Caco-2 (cell line): ENCODE data around the gene PHC3. TPM values are rescaled to one million over a fixed set of nuclear protein-coding genes. Genes with fewer than 3 reads are reported as not detected.

Experiments
- BruUV-seq: library from RNA; stranded (reverse); fragments of 400-500 nt; replicated peaks from 2 replicates; lab custom pipeline; 2021; lab: Mats Ljungman, UMichigan
- CTCF ChIA-PET: fragments of 300-600 bp; sonication (Branson Sonifier 250); formaldehyde crosslinking; loops from one replicate; lab custom pipeline; 2022; ENCODE audit warnings: antibody characterized with exemption; lab: Charles Lee
- POLR2A ChIA-PET: fragments of 300-600 bp; sonication (Branson Sonifier 250); formaldehyde crosslinking; loops from one replicate; lab custom pipeline; 2022; ENCODE audit warnings: antibody characterized with exemption; lab: Charles Lee
- DNase-seq, 2 experiments: peaks; one replicate each; pipeline versions ENCODE4 v3.0.0 to v3.0.0-alpha.2; 2020 to 2022
- H3K27me3 ChIP-seq: replicated peaks from 2 replicates; pipeline ENCODE4 v1.6.0; 2011; ENCODE audit warnings: low read length; ENCODE audit not compliant: control insufficient read depth, insufficient read depth
- H3K36me3 ChIP-seq: 2 replicates; pipeline ENCODE4 v1.5.1; 2011; ENCODE audit warnings: low read length; ENCODE audit not compliant: control insufficient read depth, insufficient read depth
- H3K4me1 ChIP-seq: fragments of 250-450 bp; sonication (Bioruptor Pico); 2 replicates; pipeline ENCODE4 v1.5.1; 2020; ENCODE audit warnings: mild to moderate bottlenecking
- H3K4me3 ChIP-seq: 2 replicates; pipeline ENCODE4 v1.5.1; 2011; ENCODE audit warnings: low read depth, mild to moderate bottlenecking, control low read depth, low read length
- H3K9me3 ChIP-seq: fragments of 250-450 bp; sonication (Bioruptor Pico); 2 replicates; pipeline ENCODE4 v1.5.1; 2020; ENCODE audit warnings: mild to moderate bottlenecking, moderate library complexity
- H3K27ac Mint-ChIP-seq: one replicate; pipeline ENCODE4 v1.8.0; 2022; ENCODE audit warnings: mixed read lengths; ENCODE audit not compliant: unreplicated experiment
- H3K27me3 Mint-ChIP-seq: one replicate; pipeline ENCODE4 v1.8.0; 2022; ENCODE audit warnings: mixed read lengths; ENCODE audit not compliant: insufficient read depth, unreplicated experiment
- H3K36me3 Mint-ChIP-seq: one replicate; pipeline ENCODE4 v1.8.0; 2022; ENCODE audit warnings: mild to moderate bottlenecking, mixed read lengths; ENCODE audit not compliant: insufficient read depth, unreplicated experiment
- H3K4me1 Mint-ChIP-seq: one replicate; pipeline ENCODE4 v1.8.0; 2022; ENCODE audit warnings: low read depth, mixed read lengths; ENCODE audit not compliant: unreplicated experiment
- H3K4me3 Mint-ChIP-seq: one replicate; pipeline ENCODE4 v1.8.0; 2022; ENCODE audit warnings: mild to moderate bottlenecking, moderate library complexity, mixed read lengths; ENCODE audit not compliant: unreplicated experiment
- H3K9me3 Mint-ChIP-seq: one replicate; pipeline ENCODE4 v1.8.0; 2022; ENCODE audit warnings: mixed read lengths; ENCODE audit not compliant: unreplicated experiment
- intact Hi-C: fragments of 100-400 bp; cut with micrococcal nuclease; formaldehyde crosslinking; loops from one replicate; pipeline ENCODE4 v1.10.0; 2022; ENCODE audit not compliant: unreplicated experiment
- total RNA-seq: library from RNA; stranded (reverse); gene quantifications from 2 replicates; pipeline ENCODE4 v1.2.3, GENCODE V29; 2022
- TF ChIP-seq, protein P1 (sequence below), 2 experiments: fragments of 200-600 bp in 1 of 2; IDR thresholded peaks; 1 replicate in 1 of 2; 2 replicates in 1 of 2; pipeline versions ENCODE4 v1.5.1 to v1.8.0; 2011 to 2022; ENCODE audit warnings: antibody characterized with exemption in 1 of 2, control low read depth in 1 of 2, inconsistent platforms in 1 of 2, low read depth in 1 of 2, low read length in 1 of 2, mild to moderate bottlenecking in 1 of 2, moderate library complexity in 1 of 2; ENCODE audit not compliant: insufficient read depth in 1 of 2, severe bottlenecking in 1 of 2, unreplicated experiment in 1 of 2

Gene PHC3
- total RNA-seq, 1 experiment from 2014 or later, result 29.8 TPM

DNA sequence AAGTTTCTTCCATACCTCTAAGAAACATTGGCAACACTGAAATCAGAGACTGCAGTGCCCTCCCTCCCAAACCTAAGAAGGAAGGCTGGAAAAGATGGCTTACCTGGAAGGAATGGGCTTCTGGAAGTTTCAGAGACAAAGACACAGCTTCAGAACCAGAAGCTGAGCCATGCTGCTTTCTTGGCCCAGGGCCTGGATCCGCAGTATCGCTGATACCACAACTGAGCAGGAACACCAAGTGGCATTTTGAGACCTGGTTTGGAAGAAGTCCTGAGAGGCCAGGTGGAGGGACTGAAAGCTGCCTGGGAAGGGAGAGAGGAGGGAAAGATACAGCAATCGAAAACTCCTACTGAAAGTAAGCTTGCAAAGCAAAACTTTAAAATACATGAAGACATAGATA lies 124.0 kb downstream of the PHC3 start:
- no TSS peak for BruUV-seq
- no peak for DNase-seq
- Mint-ChIP-seq H3K4me1 (no peaks in the 10 kb centered on the region), H3K36me3 (peaks cover 5% of the 10 kb centered on the region), H3K9me3 (no peaks in the 10 kb centered on the region), H3K27me3 (no peaks in the 10 kb centered on the region), H3K27ac (no peak overlapping the region), H3K4me3 (no peak overlapping the region)
- POLR2A ChIA-PET, result no interaction called here
- no peaks in the 10 kb centered on the region for H3K9me3 ChIP-seq
- intact Hi-C loops, result no loop called here
- no peaks in the 10 kb centered on the region for H3K27me3 ChIP-seq
- TF ChIP-seq, protein P1, sequence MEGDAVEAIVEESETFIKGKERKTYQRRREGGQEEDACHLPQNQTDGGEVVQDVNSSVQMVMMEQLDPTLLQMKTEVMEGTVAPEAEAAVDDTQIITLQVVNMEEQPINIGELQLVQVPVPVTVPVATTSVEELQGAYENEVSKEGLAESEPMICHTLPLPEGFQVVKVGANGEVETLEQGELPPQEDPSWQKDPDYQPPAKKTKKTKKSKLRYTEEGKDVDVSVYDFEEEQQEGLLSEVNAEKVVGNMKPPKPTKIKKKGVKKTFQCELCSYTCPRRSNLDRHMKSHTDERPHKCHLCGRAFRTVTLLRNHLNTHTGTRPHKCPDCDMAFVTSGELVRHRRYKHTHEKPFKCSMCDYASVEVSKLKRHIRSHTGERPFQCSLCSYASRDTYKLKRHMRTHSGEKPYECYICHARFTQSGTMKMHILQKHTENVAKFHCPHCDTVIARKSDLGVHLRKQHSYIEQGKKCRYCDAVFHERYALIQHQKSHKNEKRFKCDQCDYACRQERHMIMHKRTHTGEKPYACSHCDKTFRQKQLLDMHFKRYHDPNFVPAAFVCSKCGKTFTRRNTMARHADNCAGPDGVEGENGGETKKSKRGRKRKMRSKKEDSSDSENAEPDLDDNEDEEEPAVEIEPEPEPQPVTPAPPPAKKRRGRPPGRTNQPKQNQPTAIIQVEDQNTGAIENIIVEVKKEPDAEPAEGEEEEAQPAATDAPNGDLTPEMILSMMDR (IDR thresholded peaks at IDR 0.05; ENCODE audit: insufficient read depth in 1 of 2, low read depth in 1 of 2, low read length in 1 of 2, severe bottlenecking in 1 of 2, unreplicated experiment in 1 of 2), result no peak
- H3K4me3 ChIP-seq, result no peak overlapping the region
- no peaks in the 10 kb centered on the region for H3K4me1 ChIP-seq
- no peaks in the 10 kb centered on the region; the same call in 1 of the 2 replicates for H3K36me3 ChIP-seq
- CTCF ChIA-PET, result no interaction called here

DNA sequence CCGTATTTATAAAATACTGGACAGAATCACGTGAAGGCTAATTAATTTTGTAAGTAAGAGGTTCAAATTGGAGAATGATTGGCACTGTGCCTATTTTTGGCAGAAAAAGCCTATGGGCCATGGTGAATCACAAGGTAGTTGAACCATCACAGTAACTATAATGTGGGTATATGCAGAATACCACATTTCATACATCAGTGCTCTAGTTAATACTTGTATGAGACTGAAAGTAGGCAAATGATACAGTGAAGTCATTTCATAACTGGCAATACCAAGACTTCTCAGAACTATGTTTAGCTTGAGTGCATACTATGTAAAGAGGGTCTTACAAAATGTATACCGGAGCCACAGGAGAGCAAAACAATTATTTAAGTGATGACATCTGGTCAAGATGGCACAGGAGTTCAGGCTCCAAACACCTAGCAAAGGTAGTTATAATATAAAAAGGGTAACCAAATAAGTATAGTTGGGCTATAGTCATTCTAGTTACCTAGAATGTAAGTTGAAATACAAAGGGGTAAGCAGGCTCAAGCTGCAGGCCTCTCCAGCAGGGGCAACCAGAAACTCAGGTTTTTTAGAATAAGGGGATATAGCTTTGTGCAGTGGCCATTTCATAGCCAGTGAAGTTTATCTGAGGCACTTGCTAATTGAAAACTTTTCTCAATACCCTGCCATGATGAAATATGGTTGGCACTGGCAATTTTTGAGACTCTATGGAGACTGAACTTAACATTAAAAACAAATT lies 124.7 kb downstream of the PHC3 start:
- H3K4me3 ChIP-seq, result no peak overlapping the region
- DNase-seq, result no peak
- no peaks in the 10 kb centered on the region for H3K36me3 Mint-ChIP-seq
- intact Hi-C loops, result no loop called here
- no peaks in the 10 kb centered on the region for H3K27me3 Mint-ChIP-seq
- H3K4me1 ChIP-seq, result no peaks in the 10 kb centered on the region
- H3K27me3 ChIP-seq, result no peaks in the 10 kb centered on the region
- CTCF ChIA-PET, result no interaction called here
- H3K4me1 Mint-ChIP-seq, result no peaks in the 10 kb centered on the region
- H3K36me3 ChIP-seq, result no peaks in the 10 kb centered on the region
- no peaks in the 10 kb centered on the region for H3K9me3 Mint-ChIP-seq
- H3K9me3 ChIP-seq, result no peaks in the 10 kb centered on the region
- POLR2A ChIA-PET, result no interaction called here
- H3K27ac Mint-ChIP-seq, result no peak overlapping the region
- BruUV-seq, result no TSS peak
- H3K4me3 Mint-ChIP-seq, result no peak overlapping the region
- TF ChIP-seq, protein P1 (IDR thresholded peaks at IDR 0.05; ENCODE audit: insufficient read depth in 1 of 2, low read depth in 1 of 2, low read length in 1 of 2, severe bottlenecking in 1 of 2, unreplicated experiment in 1 of 2), result no peak

DNA sequence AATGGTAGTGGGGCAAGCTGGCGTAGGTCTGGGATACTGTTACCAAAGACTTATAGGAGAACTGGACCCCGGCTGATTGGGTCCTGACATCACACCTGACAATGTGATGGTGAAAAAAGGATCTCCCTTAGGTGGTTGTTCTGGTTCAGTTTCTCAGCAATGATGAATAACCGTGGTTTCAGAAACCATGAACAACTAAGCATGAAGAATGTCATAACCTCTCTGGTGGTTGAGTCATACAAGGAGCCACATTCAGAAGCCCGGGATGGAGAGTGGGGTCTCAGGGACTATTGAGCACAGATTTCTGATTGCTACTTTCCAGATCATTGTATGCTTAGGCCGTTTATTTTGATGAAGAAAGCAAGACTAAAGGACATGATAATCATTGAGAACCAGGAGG lies 126.3 kb downstream of the PHC3 start:
- Mint-ChIP-seq H3K27me3 (no peaks in the 10 kb centered on the region), H3K4me3 (no peak overlapping the region), H3K4me1 (no peaks in the 10 kb centered on the region), H3K27ac (no peak overlapping the region), H3K36me3 (no peaks in the 10 kb centered on the region), H3K9me3 (no peaks in the 10 kb centered on the region)
- intact Hi-C loops, result no loop called here
- Histone ChIP-seq H3K9me3 (no peaks in the 10 kb centered on the region), H3K4me3 (no peak overlapping the region), H3K4me1 (no peaks in the 10 kb centered on the region), H3K27me3 (no peaks in the 10 kb centered on the region), H3K36me3 (no peaks in the 10 kb centered on the region)
- no peak for DNase-seq
- no TSS peak for BruUV-seq
- ChIA-PET CTCF (no interaction called here), POLR2A (no interaction called here)
- TF ChIP-seq, protein P1 (IDR thresholded peaks at IDR 0.05; ENCODE audit: insufficient read depth in 1 of 2, low read depth in 1 of 2, low read length in 1 of 2, severe bottlenecking in 1 of 2, unreplicated experiment in 1 of 2), result no peak
